ENCODE data around the gene AATK.
"Not testable (repeated sequence)": the region's sequence is repeated elsewhere in the genome, so short reads cannot be mapped to it uniquely, and the experiment has no call there.

AATK gene

GRCh38 chr17:81161536-81161935 is 4.5 kb downstream of the AATK start:
- no peak for DNase-seq (ENCODE audit: low read depth, low spot score)

- DNase-seq (ENCODE audit: low read depth, low spot score) = no peak
These were observed 5.1 kb downstream of the AATK start for GRCh38 chr17:81160747-81161453.

GRCh38 chr17:81160306-81160705 is 5.7 kb downstream of the AATK start:
- DNase-seq (ENCODE audit: low read depth, low spot score) = no peak

- no peak for DNase-seq (ENCODE audit: low read depth, low spot score)
These were observed 6.3 kb downstream of the AATK start for GRCh38 chr17:81159611-81160265.

- DNase-seq (ENCODE audit: low read depth, low spot score) = no peak
These were observed 7.1 kb downstream of the AATK start for GRCh38 chr17:81158688-81159590.

- DNase-seq (ENCODE audit: low read depth, low spot score) = no peak
These were observed 8.0 kb downstream of the AATK start for GRCh38 chr17:81157848-81158687.

- no peak for DNase-seq (ENCODE audit: low read depth, low spot score)
These were observed 8.9 kb downstream of the AATK start for GRCh38 chr17:81156866-81157805.

GRCh38 chr17:81154961-81155360 is 11.1 kb downstream of the AATK start:
- no peak for DNase-seq (ENCODE audit: low read depth, low spot score)

- not testable (repeated sequence) for DNase-seq (ENCODE audit: low read depth, low spot score)
These were observed 12.0 kb downstream of the AATK start for GRCh38 chr17:81154016-81154415.

- DNase-seq (ENCODE audit: low read depth, low spot score) = no peak
These were observed 12.6 kb downstream of the AATK start for GRCh38 chr17:81153340-81153803.

GRCh38 chr17:81152288-81152828 is 13.7 kb downstream of the AATK start:
- no peak for DNase-seq (ENCODE audit: low read depth, low spot score)

GRCh38 chr17:81151278-81151677 is 14.7 kb downstream of the AATK start:
- no peak for DNase-seq (ENCODE audit: low read depth, low spot score)

GRCh38 chr17:81150377-81151077 is 15.5 kb downstream of the AATK start:
- DNase-seq (ENCODE audit: low read depth, low spot score) = no peak

- DNase-seq (ENCODE audit: low read depth, low spot score) = no peak
These were observed 17.0 kb downstream of the AATK start for GRCh38 chr17:81148986-81149533.

GRCh38 chr17:81148571-81148970 is 17.4 kb downstream of the AATK start:
- DNase-seq (ENCODE audit: low read depth, low spot score) = no peak

GRCh38 chr17:81147701-81148100 is 18.3 kb downstream of the AATK start:
- no peak for DNase-seq (ENCODE audit: low read depth, low spot score)

- not testable (repeated sequence) for DNase-seq (ENCODE audit: low read depth, low spot score)
These were observed 19.8 kb downstream of the AATK start for GRCh38 chr17:81146208-81146607.

- no peak for DNase-seq (ENCODE audit: low read depth, low spot score)
These were observed 21.6 kb downstream of the AATK start for GRCh38 chr17:81144423-81144781.

Measured in astrocyte of the hippocampus (primary cell).